NCI-H2227 (cell line): ENCODE data around the gene HPN.

Experiments
- DNase-seq: peaks from one replicate; lab custom pipeline; 2025; ENCODE audit not compliant: unreplicated experiment; lab: John Stamatoyannopoulos, UW

HPN gene

DNA sequence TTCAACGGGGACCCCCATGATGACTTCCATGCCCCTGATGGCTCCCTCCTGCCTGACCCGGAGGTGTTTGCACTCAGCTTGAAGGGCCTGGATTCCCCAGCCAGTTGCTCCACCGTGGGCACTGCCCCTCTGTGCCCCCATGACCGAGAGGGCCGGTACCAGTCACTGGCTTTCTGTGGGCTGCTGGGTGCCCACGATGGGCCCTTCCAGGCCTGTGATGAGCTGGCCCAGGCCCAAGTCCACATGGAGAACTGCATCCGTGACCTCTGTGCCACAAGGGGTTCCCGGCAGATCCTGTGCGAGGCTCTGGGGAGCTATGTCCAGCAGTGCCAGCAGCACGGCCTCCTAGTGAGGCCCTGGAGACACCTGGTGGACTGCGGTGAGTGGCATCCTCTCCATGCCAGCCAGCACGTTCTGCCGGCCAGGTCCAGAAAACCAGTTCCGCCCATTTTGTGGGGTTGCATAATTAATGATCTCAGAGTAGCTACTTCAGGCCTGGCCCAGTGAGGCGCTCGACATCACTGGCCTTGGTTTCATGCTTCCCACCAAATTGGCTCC, 39.2 kb downstream of the HPN start:
- no peak for DNase-seq

DNA sequence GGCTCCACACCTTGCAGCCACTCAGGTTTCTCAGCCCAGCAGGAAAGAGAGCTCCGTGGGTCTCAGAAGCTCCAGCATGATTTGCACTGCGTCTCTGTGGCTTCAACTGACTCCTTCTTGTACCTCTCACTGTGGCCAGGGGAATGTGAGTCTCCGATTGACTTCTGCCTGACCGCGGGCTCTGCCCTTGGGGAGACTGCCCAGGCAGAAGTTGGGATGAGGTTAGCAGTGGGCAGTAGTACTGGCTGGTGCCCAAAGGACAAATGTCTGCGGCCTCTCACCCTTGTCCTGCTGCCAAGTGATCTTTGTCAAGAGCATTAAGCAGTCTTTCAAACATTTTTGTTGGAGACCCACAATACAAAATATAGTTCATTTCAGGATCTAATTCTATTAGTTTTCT, 39.7 kb downstream of the HPN start:
- DNase-seq: no peak

DNA sequence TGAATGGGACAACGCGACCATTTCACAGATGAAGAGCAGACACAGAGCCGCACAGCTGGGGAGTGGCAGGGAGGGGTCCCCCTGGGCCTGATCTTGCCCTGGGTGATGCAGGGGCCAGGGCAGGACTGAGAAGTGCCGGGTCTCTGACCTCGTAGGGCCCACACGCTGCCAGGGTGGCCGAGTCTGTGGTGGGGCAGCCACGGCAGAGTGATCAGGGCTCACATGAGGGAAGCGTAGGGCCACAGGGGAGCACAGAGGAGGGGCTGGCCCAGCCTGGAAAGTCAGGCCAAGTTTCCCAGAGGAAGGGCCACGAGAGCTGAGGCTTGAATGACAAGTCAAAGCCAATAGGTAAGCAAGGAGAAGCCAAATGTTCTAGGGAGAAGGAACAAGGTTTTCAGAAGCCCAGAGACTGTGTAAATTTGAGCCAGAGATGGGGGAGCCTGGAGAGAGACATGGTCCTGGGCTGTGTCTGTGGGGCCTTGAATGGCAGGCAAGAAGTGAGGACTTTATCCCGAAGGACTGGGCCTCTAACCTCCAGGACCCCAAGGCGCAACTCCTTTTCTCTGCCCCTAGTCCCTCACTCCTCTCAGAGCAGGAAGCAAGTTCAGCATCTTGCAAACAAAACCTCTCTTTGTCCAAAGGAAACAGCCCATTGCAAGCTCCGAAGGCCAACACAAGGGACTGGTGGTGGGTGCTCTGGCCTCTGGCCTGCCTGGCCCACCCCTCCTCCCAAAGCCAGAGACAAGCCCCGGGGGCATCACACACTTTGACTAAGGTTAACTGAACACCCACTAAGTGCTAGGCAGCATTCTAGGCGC, 42.4 kb downstream of the HPN start:
- no peak for DNase-seq

DNA sequence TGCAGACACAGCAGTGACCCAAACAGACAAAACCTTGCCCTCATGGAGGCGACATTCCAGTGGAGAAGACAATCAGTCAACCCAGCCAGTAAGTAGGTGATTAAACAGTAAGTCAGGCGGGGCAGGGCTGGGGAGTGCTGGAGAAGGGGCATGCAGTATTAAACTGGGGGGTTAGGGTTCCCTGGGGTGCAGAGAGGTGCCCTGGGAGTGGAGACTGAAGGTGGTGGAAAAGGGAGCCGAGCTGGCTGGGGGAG, 42.9 kb downstream of the HPN start:
- DNase-seq: no peak

DNA sequence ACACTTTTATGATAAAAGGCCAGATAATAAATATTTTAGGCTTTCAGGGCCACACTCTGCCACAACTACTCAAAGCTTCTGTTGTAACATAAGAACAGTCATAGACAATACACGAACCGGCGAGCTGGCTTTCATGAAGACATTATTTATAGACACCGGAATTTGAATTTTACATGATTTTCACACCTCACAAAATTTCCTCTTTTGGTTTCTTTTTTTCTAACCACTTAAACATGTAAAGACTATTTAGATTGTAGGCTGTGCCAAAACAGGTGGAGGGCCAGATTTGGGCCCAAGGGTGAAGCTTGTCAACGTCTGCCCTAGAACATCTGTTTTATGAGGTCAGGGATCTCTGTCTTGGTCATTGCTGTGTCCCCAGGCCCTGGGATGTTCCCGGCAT, 44.4 kb downstream of the HPN start:
- no peak for DNase-seq

DNA sequence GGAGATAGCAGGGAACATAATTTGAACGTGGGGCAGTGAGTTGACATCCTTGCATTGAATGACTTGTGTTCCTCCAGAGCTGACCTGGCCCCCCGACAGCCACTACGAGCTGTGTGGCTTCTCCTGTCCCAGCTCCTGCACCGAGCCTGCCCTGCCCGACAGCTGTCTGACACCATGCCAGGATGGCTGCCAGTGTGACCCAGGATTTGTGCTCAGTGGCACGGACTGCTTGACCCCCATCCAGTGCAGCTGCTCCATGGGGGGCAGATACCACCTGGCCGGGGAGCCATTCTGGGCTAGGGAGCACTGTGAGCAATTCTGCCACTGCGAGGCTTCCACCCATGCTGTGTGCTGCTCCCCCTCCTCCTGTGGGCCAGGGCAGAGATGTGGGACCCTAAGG, 44.9 kb downstream of the HPN start:
- no peak for DNase-seq

DNA sequence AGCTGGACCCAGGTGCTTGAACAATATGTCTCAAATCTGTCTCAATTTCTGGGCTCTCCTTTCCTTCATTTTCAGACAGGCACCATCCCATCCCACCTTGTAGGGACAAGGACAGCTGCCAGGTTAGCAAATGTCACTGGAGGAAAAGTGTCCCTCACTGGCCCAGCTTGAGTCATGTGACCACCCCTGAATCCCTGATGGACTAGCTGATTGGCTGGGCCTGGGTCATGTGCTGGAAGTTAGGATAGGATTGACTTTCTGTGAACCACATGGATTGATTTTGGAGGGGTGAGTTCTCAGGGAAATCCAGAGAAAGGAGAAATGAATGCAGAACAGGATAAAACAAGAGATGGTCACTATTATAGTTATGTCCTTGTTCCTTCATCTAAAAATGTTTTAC, 45.9 kb downstream of the HPN start:
- DNase-seq: no peak

DNA sequence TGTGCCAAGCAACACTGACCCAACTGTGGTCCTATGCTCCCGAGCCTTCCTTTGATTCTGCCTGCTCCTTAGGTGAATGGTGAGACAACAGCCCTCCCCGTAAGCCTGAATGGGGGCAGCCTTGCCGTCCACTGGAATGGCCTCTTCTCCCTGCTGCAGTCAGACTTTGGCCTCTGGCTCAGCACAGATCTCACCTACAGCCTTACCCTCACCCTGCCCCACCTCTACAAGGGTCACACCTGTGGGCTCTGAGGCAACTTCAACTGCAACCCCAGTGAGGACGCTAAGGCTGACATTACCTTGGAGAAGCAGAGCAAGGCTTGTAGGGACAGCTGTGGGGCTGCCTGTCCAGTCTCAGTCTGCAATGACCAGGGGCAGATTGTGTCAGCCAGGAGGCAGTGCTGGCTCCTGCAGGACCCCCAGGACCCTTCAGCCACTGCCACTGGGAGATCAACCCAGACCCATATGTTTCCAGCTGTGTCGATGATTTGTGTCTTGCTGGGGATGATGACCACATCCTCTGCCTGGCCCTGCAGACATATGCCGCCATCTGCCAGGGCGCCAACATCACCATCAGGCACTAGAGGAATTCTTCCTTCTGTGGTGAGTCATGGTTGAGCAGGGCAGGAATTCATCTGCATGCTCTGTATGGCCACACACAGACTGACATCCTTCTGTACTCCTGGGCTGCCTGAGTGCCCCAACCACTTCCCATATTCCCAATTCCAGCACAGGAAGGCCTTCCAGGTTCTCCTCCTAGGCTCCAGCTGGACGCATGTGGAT, 46.8 kb downstream of the HPN start:
- no peak for DNase-seq

DNA sequence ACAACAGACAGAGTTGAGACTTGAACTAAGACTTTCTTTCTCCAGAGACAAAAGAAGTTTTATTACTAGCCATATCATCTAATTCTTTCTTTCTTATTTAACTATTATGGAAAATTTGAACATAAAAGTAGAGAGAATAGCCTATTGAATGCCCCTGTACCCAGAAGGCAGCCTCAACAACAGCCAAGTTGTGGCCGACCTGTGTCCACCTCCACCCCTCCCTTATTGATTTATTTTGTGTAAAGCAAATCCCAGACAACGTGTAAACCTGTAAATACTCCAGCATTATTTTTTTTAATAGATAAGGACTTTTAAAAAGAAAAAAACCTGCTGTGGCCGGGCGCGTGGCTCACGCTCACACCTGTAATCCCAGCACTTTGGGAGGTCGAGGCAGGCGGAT, 48.0 kb downstream of the HPN start:
- DNase-seq: no peak

DNA sequence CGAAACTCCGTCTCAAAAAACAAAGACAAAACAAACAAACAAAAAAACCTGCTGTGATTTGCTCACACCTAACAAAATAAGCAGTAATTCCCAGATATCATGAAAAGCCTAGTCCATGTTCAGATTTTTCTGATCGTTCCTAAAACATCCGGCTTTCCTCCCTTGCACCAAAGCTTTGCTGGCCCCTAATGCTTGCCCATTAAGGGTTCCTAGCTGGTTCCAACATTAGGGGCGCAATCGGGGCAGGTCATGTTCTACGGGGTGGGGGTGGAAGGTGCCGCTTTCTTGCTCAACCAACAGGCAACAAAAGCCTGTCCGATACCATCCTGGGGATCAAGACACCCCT, 48.6 kb downstream of the HPN start:
- DNase-seq: no peak

DNA sequence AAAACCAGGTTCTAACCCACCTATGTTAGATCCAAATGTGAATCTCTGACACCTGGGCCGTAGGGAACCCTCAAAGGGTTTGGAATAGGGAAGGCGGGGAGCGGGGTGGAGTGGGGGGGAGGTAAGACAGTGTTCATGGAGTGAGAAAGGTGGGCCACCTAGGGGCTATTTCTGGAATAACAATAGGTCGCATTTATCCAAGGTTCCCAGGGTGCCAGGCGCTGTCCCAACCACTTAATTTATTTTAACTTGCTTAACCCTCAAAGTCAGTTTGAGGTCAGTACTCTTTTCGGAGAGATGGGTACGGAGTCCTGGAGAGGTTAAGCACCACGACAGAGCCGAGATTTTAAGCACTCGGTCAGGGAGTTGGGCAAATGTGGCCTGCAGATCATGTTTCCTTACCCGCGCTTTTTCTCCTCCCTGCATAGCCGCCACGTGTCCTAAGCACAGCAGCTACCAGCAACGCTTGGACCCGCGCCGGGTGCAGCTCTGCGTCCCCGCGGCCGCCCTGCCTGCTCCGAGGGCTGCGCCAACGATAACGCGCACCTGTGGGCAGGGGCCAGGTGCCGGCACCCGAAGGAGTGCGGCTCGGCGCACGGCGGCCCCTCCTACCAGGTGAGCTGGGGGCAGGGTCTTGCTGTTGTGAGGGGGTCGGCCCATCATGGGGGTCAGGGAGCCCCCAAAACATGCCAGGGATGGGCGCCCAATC, 49.1 kb downstream of the HPN start:
- peak; percentile 83 for DNase-seq

DNA sequence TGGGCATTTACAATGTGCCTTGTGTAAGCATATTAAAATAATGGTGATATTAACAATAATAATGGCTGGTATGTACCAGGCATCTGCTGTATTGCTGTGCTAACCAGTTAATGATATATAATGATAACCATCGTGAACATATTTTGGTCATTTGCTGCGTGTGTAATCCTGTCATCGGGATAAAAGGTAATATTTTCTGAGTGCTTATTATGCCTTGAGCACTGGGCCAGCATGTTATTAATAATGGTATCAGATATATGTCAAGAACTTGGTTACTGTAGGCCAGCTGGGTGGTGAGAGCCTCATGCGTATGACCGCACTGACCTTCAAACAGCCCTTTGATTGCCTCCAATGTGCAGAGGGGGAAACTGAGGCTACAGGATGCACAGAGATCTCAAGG, 51.9 kb downstream of the HPN start:
- peak; percentile 57 for DNase-seq

DNA sequence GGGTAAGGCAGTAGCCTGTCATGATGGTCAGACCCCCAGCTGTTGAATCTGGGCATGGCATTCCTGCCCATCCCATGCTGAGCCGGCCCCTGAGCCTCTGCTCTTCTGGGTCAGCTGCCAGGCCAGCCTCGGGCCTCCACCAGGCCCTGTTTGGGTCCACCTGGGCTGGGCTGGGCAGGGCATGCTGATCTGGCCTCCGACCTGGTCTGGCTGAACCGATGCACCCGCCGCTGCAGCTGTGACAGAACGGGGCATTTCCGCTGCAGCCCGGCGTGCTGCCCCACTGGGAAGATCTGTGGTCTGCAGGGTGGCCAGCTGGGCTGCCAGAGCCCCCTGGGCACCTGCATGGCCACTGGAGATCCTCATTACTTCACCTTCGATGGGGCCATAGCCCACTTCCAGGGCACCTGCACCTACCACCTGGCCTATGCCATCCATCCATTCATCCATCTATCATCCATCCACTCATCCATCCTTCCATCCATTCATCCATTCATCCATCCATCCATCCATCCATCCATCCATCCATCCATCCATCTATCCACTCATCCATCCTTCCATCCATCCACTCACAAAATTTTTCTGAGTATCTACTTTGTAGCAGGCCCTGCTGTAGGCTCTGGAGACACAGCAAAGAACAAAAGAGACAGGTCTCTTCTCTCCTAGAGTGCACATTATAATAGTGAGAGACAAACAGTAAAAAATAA, 52.6 kb downstream of the HPN start:
- no peak for DNase-seq

DNA sequence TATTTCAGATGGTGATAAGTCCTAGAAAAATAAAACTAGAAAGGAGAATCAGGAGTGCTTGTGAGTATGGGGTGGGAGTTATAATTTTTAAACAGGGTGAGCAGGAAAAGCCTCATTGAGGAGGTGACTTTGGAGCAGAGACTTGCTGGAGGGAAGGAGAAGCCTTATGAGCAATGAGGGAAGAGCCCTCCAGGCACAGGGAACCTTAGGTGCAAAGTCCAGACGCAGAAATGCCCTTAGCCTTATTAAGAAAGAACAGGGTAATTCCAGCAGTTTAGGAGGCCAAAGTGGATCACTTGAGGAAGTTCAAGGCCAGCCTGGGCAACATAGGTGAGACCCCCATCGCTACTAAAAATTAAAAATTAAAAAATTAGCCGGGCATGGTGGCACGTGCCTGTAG, 53.1 kb downstream of the HPN start:
- no peak for DNase-seq

DNA sequence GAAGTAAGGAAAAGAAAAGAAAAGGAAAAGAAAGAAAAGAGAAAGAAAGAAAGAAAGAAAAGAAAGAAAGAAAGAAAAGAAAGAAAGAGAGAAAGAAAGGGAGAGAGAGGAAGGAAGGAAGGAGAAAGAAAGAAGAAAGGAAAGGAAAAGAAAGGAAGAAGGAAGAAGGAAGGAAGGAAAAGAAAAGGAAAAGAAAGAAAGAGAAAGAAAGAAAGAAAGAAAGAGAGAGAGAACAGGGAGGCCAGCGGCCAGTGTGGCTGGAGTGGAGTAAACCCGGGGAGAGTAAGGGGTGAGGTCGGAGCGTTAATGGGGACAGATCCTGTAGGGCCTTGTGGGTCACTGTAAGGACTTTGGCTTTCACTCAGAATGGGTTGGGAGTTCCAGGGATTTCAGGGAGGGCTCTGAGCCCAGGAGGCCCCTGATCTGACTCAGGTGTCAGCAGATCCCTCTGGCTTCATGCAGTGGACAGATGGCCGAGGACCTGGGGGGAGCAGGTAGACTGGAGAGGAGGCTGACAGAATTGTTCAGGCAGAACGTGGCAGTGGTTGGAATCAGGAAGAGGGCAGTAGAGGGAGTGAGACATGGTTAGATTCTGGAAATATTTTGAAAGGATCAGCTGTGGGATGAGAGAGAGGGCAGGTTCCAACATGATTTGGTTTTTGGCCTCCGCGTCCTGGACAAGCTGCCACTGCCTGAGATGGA, 54.3 kb downstream of the HPN start:
- DNase-seq: no peak

DNA sequence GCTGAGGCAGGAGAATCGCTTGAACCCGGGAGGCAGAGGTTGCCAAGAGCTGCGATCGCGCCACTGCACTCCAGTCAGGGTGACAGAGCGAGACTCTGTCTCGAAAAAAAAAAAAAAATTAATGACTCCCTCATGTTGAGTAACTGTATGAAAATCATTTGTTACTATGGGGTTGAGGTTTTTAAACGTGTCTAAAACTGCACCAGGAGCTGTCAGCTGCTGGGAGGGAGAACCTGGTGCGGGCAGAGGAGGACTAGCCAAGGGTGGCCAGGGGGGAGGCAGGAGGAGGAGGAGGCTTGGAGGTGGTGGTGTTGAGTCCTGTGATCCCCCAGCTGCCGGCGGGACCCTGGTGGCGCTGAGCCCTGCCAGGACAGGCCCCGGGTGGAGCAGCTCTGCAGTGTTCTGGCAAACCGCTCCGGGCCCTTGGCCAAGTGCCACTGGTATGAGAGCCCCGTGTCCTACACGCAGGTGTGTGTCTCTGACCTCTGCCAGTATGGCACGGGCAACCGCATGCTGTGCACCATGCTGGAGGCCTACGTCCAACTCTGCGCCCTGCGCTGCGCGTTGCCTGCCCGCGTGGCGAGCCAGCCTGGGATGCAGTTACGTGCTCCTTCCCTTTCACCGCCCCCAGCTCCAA, 57.0 kb downstream of the HPN start:
- DNase-seq: no peak

DNA sequence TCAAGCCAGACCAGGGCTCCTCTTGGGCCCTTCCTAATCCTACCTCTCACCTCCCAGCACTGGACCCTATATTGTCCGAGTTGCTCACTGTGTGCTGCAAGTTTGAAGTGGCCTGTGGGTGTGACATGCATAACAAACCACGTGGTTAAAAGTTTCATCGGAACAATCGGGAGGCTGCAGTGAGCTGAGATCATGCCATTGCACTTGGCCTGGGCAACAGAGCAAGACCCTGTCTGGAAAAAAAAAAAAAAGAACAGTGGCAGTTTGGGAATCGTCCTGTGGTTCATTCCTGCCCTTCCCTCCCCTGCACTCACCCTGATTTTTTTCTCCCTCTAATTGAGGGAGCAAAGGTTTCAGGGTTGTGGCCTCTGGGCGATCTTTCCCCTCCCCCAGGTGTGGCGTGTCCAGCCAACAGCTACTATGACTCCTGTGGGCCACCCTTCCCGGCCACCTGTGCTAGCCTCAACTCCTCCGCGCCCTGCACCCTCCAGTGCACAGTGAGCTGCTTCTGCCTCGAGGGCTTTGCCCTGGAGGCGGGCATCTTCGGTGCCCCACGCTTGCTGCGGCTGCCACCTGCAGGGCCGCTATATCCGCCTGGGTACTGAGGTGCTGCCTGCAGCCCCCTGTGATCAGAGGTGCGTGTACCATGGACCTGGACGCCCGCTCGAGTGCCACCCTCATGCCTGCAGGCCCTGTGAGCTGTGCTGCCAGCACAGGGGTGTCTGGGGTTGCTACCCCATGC, 57.8 kb downstream of the HPN start:
- no peak for DNase-seq

DNA sequence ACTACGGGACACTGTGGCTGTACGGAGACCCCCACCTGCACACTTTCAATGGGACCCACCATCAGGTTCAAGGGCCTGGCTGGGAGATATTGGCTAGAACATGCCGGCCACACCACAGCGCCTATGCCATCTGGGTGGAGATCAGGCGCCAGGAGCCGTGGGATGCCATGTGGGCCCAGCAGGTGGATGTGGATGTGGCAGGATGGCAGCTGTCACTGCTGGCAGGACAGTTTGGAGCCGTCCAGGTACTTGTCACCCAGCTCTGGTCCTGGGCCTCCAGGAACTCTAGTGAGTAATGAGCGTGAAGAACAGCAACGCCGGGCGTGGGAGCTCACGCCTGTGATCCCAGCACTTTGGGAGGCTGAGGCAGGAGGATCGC, 58.4 kb downstream of the HPN start:
- no peak for DNase-seq

DNA sequence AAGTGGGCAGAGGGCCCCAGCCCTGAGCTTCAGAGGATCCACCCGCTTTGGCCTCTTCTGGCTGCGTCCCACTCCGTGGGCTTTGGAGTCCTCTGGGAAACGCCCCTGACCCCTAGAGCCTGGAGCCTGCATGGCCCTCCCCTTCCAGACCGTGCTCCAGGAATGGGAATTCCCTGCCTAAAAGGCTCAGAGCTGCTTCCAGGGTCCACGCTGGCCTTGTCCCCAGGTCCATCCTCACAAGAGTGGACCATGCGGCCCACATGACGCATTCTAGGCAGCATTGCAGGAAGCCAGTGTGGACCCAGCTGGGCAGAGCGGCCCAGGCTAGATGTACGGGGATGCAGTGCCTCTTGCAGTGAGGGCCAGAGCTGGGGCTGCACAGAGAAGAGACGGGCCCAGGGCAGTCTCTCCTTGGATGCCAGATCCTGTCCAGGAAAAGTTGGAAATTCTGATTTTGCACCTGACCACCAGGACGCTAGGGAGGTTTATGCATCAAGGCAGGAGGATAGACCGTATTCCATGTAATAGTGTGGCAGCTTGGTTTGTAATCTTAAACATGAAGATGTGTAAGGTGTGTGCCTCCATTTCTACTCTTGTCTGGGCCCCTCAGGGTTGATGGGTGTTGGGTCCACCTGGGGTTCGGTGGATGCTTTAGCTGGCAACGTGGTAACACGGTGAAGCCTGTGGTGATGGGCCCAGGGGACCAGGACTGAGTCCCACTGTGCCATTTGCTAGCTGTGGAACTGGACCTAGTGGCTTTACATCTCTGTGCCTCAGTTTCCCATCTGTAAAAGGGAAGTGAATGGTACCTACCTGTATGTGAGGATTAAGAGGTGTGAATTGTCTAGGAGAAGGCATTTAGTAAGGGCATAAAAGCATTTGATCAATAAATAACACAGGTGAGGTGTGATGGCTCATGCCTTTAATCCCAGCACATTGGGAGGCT, 59.3 kb downstream of the HPN start:
- DNase-seq: no peak
